Naive B cell (primary cell): ENCODE data around the gene BLMH. TPM values are rescaled to one million over a fixed set of nuclear protein-coding genes. Genes with fewer than 3 reads are reported as not detected.
"Not testable (repeated sequence)": the region's sequence is repeated elsewhere in the genome, so short reads cannot be mapped to it uniquely, and the experiment has no call there.

Experiments used
- ATAC-seq, 2 donors: fragments of 150-1000 bp; cut with Tn5 transposase; 2 replicates each; pipeline ENCODE4 v1.10.0; 2021; ENCODE audit warnings: low read depth in 2 of 2, mild to moderate bottlenecking in 2 of 2, moderate library complexity in 2 of 2
- DNase-seq: peaks from one replicate; pipeline ENCODE4 v3.0.0; 2022
- H3K27ac Mint-ChIP-seq, 6 donors: one replicate each; pipeline ENCODE4 v1.8.0; 2020 to 2022; ENCODE audit warnings: mild to moderate bottlenecking in 6 of 6, mixed read lengths in 6 of 6, moderate library complexity in 5 of 6, inconsistent platforms in 2 of 6
- H3K27me3 Mint-ChIP-seq, 3 donors: one replicate each; pipeline ENCODE4 v1.8.0; 2021 to 2022; ENCODE audit warnings: mixed read lengths in 3 of 3, mild to moderate bottlenecking in 1 of 3
- H3K36me3 Mint-ChIP-seq, 2 donors: one replicate each; pipeline ENCODE4 v1.8.0; 2020 to 2022; ENCODE audit warnings: mixed read lengths in 2 of 2, inconsistent platforms in 1 of 2, mild to moderate bottlenecking in 1 of 2
- H3K4me1 Mint-ChIP-seq, 3 donors: one replicate each; pipeline ENCODE4 v1.8.0; 2020 to 2022; ENCODE audit warnings: mixed read lengths in 3 of 3, inconsistent platforms in 1 of 3, mild to moderate bottlenecking in 1 of 3, moderate library complexity in 1 of 3
- H3K4me3 Mint-ChIP-seq, 8 donors: one replicate each; pipeline ENCODE4 v1.8.0; 2020 to 2022; ENCODE audit warnings: mild to moderate bottlenecking in 8 of 8, mixed read lengths in 8 of 8, moderate library complexity in 8 of 8, inconsistent platforms in 2 of 8
- H3K9me3 Mint-ChIP-seq, 7 donors: one replicate each; pipeline ENCODE4 v1.8.0; 2020 to 2022; ENCODE audit warnings: mixed read lengths in 7 of 7, mild to moderate bottlenecking in 5 of 7, inconsistent platforms in 2 of 7, moderate library complexity in 1 of 7
- polyA plus RNA-seq, 6 donors: library from polyadenylated mRNA; unstranded; fragments of 300-500 nt; fragmentation: Illumina TruSeq; gene quantifications; one replicate each; pipeline ENCODE4 v1.2.3, GENCODE V29; 2021; ENCODE audit warnings: low read depth in 6 of 6

The BLMH gene
- polyA plus RNA-seq, 6 donors from 2014 or later, result 3.8 to 9.1 (median 5.3) TPM; not detected in 1

DNA sequence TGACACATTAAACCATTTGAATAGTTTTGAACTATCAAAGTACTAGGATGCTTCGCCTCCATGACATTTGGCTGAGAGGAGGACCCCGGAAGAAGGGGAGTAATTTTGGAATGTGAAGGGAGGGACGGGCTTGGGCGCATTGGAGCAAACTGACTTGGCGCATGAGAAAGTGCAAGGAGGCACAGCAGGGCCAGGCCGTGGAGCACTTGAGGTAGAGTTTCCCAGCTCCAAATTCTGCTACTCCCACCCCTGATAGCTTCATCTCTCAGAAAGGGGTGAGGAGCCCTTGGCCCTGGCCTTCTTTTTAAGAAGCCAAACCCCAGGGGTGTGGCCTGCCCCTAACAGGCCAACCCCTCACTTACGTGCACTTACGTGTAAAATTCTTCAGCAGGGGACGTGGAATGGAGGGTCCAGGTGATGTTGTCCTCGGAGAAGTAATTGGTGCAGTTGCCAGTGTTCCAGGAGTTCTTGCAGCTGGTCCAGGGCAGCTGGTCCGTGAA, 73.9 kb downstream of the BLMH start:
- Mint-ChIP-seq H3K4me3 (no peak overlapping the region), H3K36me3 (no peaks in the 10 kb centered on the region), H3K27me3 (peaks cover 0 to 21% (median 18%) of the 10 kb centered on the region in 3 donors), H3K4me1 (no peaks in the 10 kb centered on the region), H3K27ac (no peak overlapping the region), H3K9me3 (peaks cover 0 to 5% (median 0%) of the 10 kb centered on the region in 7 donors)
- ATAC-seq (no peak), DNase-seq (no peak)

- peak overlapping the region in 1 of 6 donors; percentile 49 for H3K27ac Mint-ChIP-seq
Measured at GRCh38 chr17:30217054-30217453, 74.7 kb downstream of the BLMH start.

DNA sequence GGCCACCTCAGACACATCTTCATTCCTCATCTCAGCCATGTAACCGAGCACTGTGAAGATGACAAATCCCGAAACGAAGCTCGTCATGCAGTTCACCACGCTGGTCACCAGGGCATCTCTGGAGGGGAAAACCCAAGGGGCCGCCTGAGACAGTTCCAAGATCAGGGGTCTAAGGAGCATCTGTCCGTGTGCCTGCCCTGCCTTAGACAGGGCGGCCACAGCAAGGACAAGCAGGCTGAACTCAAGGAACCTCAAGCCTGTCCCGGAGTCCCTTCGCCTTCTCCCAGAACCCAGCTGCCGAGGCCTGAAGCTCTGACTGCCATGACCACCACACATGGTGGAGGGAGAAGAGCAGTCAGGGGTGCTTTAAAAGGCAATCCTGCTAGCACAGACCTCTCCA, 79.0 kb downstream of the BLMH start:
- Mint-ChIP-seq H3K27ac (no peak overlapping the region), H3K9me3 (peaks cover 0 to 5% (median 0%) of the 10 kb centered on the region in 7 donors), H3K4me1 (peaks cover 0 to 4% (median 0%) of the 10 kb centered on the region in 3 donors), H3K36me3 (no peaks in the 10 kb centered on the region), H3K27me3 (peaks cover 12 to 33% (median 22%) of the 10 kb centered on the region in 3 donors), H3K4me3 (peak overlapping the region in 1 of 8 donors; percentile 42)
- DNase-seq (no peak), ATAC-seq (no peak)

More at GRCh38 chr17:30217054-30217453, 74.7 kb downstream of the BLMH start:
- Mint-ChIP-seq H3K9me3 (peaks cover 0 to 5% (median 0%) of the 10 kb centered on the region in 7 donors), H3K36me3 (no peaks in the 10 kb centered on the region), H3K27me3 (peaks cover 1 to 20% (median 18%) of the 10 kb centered on the region in 3 donors), H3K4me1 (no peaks in the 10 kb centered on the region), H3K4me3 (no peak overlapping the region)
- ATAC-seq (no peak), DNase-seq (no peak)

GRCh38 chr17:30211371-30211770, 80.4 kb downstream of the BLMH start:
- DNase-seq, result no peak
- Mint-ChIP-seq H3K4me1 (peaks cover 0 to 4% (median 0%) of the 10 kb centered on the region in 3 donors), H3K36me3 (no peaks in the 10 kb centered on the region), H3K27ac (no peak overlapping the region), H3K27me3 (peaks cover 16 to 37% (median 21%) of the 10 kb centered on the region in 3 donors), H3K4me3 (no peak overlapping the region), H3K9me3 (peaks cover 0 to 5% (median 0%) of the 10 kb centered on the region in 7 donors)
- ATAC-seq, result no peak

GRCh38 chr17:30210901-30211300, 80.8 kb downstream of the BLMH start:
- DNase-seq (no peak), ATAC-seq (no peak)
- Mint-ChIP-seq H3K9me3 (peaks cover 0 to 5% (median 0%) of the 10 kb centered on the region in 7 donors), H3K36me3 (no peaks in the 10 kb centered on the region), H3K27ac (no peak overlapping the region), H3K4me3 (no peak overlapping the region), H3K27me3 (peaks cover 16 to 37% (median 20%) of the 10 kb centered on the region in 3 donors), H3K4me1 (peaks cover 0 to 4% (median 0%) of the 10 kb centered on the region in 3 donors)

DNA sequence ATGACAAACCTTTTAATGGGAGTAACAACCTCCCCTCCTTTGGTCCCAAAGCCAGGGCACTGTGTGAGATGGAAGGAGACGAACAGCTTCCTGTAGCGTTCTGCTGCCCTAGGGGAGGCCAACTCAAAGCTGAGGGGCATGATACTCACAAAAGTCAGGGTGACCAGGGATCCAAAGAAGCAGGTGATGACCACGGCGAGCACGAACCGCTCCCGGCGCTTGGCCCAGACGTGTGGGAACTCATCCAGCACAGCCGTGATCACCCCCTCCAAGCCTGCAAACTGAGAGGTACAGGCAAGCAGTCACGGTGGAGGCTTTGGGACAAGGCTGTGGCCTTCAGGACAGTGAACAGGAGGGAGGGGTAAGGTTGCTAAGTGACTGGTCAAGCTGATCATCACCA, 81.4 kb downstream of the BLMH start:
- Mint-ChIP-seq H3K36me3 (no peaks in the 10 kb centered on the region), H3K9me3 (peaks cover 0 to 5% (median 0%) of the 10 kb centered on the region in 7 donors), H3K4me3 (no peak overlapping the region), H3K27me3 (peaks cover 15 to 37% (median 16%) of the 10 kb centered on the region in 3 donors), H3K27ac (no peak overlapping the region), H3K4me1 (peaks cover 0 to 4% (median 0%) of the 10 kb centered on the region in 3 donors)
- no peak for DNase-seq
- ATAC-seq, result no peak

DNA sequence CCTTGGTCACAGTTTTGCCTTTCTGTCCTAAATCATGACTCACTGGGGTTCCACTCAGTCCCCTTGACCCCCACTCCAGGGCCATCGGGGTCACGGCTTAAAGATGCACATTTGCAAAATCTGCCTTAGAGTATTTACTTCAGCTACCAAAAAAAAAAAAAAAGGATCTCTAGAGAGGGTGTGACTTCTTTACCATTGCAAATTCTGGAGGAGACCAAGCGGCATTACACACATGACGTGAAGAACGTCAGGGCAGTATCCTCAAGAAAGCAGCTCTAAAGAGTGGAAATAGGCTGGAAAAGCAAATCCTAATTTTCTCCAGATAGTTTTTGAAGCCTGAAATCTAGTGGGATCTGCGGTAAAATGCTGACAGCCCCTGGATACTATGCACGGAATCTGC, 81.8 kb downstream of the BLMH start:
- Mint-ChIP-seq H3K27me3 (peaks cover 15 to 34% (median 16%) of the 10 kb centered on the region in 3 donors), H3K27ac (peak overlapping the region in 1 of 6 donors; percentile 77), H3K36me3 (no peaks in the 10 kb centered on the region)

DNA sequence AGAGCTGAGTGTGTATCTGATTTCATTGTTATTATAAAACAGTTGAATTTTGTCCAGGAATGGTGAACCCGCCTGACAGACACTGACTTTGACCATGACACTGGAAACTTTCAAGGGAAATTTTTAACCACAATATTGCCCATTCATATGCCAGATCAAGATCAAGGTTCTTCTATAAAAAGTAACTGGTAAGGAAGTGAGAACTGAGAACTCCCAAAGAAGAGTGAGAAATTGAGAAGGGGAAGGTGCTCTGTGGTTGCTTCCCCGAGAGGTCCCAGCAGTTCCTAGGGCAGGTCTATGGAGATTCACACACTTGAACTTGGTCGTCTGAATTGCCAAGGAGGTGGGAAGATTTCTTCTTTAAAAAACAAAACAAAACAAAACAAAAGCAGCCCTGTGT, 83.5 kb downstream of the BLMH start:
- Mint-ChIP-seq H3K36me3 (no peaks in the 10 kb centered on the region), H3K9me3 (no peaks in the 10 kb centered on the region), H3K4me3 (no peak overlapping the region), H3K27me3 (peaks cover 16 to 33% (median 21%) of the 10 kb centered on the region in 3 donors), H3K4me1 (peaks cover 0 to 4% (median 0%) of the 10 kb centered on the region in 3 donors), H3K27ac (peak overlapping the region in 1 of 6 donors; percentile 56)
- ATAC-seq (no peak), DNase-seq (no peak)

More for the DNA sequence above, 81.8 kb downstream of the BLMH start:
- Mint-ChIP-seq H3K9me3 (peaks cover 0 to 3% (median 0%) of the 10 kb centered on the region in 7 donors), H3K4me3 (no peak overlapping the region), H3K4me1 (peaks cover 0 to 4% (median 0%) of the 10 kb centered on the region in 3 donors)
- DNase-seq (no peak), ATAC-seq (no peak)

DNA sequence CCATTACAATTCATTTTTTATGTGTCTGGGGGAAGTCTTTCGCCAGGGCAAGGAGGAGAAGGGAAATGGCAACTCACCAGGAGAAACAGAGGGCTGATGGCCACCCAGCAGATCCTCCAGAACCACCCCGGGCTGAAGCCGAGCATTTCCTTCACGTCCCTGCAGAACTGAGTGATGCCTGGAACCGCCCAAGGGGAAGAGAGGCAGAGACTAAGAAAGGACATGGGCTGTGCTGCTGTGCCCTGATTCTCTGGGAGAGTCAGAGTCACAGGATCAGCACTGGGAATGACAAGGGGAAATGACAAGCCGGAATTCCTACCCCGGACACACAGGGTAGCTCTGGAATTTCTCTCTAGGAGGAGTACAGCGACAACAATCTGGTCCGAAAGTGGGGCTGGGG, 84.1 kb downstream of the BLMH start:
- peaks cover 16 to 33% (median 24%) of the 10 kb centered on the region in 3 donors for H3K27me3 Mint-ChIP-seq
- no peaks in the 10 kb centered on the region for H3K9me3 Mint-ChIP-seq
- DNase-seq (no peak), ATAC-seq (no peak)
- H3K4me3 Mint-ChIP-seq, result no peak overlapping the region
- H3K36me3 Mint-ChIP-seq, result no peaks in the 10 kb centered on the region
- H3K27ac Mint-ChIP-seq, result no peak overlapping the region
- peaks cover 0 to 4% (median 0%) of the 10 kb centered on the region in 3 donors for H3K4me1 Mint-ChIP-seq

DNA sequence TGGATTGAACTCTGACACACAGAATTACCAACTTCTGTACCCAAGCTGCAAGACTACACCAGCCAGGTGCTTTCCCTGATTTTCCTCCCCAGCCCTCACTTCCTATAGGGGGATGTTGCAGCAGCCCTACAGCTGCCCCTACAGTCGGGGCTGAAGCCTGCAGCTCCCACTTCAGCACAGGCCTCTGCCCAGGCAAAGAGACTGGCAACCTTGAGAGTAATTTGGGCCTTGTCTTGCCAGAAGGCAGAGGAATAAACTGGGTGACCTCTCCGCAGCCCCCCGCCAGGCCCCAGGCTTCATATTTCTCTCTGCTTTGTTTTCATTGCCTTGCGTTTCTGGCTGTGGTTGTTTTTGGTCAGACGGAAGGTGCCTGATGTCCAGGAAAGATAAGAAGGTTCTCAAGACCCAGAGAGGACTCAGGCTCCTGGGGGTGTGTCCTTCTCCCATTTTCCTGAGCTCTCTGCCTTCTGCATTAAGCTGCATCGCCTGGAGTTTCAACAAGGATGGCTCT, 88.2 kb downstream of the BLMH start:
- DNase-seq, result no peak
- Mint-ChIP-seq H3K27ac (no peak overlapping the region), H3K27me3 (peaks cover 11 to 23% (median 21%) of the 10 kb centered on the region in 3 donors), H3K9me3 (no peaks in the 10 kb centered on the region), H3K4me1 (peaks cover 0 to 4% (median 0%) of the 10 kb centered on the region in 3 donors), H3K4me3 (no peak overlapping the region), H3K36me3 (no peaks in the 10 kb centered on the region)
- no peak for ATAC-seq

GRCh38 chr17:30200656-30201055, 91.1 kb downstream of the BLMH start:
- not testable (repeated sequence) for H3K4me1 Mint-ChIP-seq, DNase-seq, H3K36me3 Mint-ChIP-seq, H3K9me3 Mint-ChIP-seq, ATAC-seq, H3K27ac Mint-ChIP-seq, H3K4me3 Mint-ChIP-seq
- H3K27me3 Mint-ChIP-seq, result peaks cover 0 to 15% (median 9%) of the 10 kb centered on the region in 3 donors

GRCh38 chr17:30200106-30200505, 91.6 kb downstream of the BLMH start:
- no peak overlapping the region for H3K4me3 Mint-ChIP-seq
- ATAC-seq (no peak), DNase-seq (no peak)
- H3K27me3 Mint-ChIP-seq, result peaks cover 0 to 15% (median 9%) of the 10 kb centered on the region in 3 donors
- no peaks in the 10 kb centered on the region for H3K9me3 Mint-ChIP-seq
- peak overlapping the region in 1 of 6 donors; percentile 30 for H3K27ac Mint-ChIP-seq
- H3K4me1 Mint-ChIP-seq, result no peaks in the 10 kb centered on the region
- H3K36me3 Mint-ChIP-seq, result no peaks in the 10 kb centered on the region

DNA sequence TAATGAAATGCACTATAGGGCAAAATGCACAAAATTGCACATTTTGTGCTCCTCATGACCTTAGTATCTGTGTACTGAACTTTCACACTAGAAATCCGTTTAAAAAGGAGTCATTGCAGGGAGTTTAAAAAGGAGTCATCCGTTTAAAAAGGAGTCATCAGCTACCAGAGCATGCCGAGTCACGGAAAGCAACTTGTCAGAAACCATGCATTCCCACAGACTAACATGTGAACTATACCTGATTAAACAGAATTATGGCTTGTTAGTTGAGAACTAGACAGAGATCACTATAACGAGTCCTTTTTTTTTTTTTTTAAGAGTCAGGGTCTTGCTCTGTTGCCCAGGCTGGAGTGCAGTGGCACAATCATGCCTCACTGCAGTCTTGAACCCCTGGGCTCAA, 92.1 kb downstream of the BLMH start:
- Mint-ChIP-seq H3K36me3 (no peaks in the 10 kb centered on the region), H3K9me3 (no peaks in the 10 kb centered on the region), H3K27me3 (peaks cover 0 to 15% (median 9%) of the 10 kb centered on the region in 3 donors), H3K4me3 (no peak overlapping the region), H3K27ac (no peak overlapping the region), H3K4me1 (no peaks in the 10 kb centered on the region)
- no peak for ATAC-seq
- DNase-seq, result no peak
